SKM-1 treated with dmso at 0.1 percent for 144 hours (cell line): Measurements from ENCODE around the gene STEAP3.

Experiments used
- DNase-seq: peaks from one replicate; lab custom pipeline; 2025; ENCODE audit not compliant: unreplicated experiment; lab: John Stamatoyannopoulos, UW

The STEAP3 gene

DNA sequence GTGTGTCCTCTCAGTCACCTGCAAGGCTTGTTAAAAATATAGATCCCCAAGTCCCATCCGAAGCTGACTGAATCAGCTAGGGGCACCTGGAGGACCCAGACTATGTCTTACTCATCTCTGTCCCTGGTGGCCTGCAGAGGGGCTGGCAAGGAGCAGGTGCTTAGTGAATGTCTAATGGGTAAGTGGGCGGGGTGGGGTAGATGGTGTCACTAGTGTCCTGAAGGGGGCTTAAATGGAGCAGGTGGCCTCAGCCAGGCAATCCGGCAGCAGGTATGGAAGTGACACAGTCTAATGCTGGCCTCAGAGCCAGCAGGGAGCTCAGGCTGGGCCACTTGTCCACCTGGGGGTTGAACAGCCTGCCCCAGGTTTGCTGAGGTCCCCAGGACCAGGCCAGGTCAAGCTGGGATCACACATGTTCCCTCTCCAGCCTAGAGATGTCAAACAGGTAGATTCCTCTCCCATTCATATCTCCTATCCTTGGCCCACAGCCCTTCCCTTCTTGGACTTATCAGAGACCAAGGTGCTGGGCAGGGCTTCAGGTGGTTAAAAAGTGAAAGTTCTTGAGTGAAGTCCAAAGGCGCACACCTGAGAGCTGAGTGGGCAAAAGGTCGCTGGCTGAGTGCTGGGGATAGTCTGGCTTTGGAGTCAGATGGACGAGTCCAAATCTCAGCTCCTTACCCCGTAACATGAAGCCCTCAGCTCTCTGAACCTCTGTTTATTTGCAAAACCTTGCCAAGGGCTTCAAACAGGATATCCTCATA lies 1.7 kb downstream of the STEAP3 start:
- no peak for DNase-seq

DNA sequence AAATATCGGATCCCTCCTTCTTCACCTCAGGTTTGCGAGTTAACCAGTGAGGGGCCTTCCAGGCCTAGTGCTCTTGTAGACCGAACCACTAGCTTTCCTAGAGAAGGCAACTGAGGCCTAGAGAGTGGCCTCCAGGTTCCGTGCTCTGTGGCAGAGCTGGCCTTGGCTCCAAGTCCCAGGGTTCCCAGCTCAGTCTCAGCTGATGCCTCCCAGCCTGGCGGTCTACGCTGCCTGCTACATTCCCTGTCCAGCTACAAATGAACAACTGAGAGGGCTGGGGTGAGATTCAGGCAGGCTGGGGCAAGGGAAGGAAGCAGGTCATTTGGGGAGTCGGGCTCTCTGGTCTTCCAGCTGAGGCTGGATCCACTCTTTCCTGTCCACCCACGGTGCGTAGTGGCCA lies 2.3 kb downstream of the STEAP3 start:
- no peak for DNase-seq

DNA sequence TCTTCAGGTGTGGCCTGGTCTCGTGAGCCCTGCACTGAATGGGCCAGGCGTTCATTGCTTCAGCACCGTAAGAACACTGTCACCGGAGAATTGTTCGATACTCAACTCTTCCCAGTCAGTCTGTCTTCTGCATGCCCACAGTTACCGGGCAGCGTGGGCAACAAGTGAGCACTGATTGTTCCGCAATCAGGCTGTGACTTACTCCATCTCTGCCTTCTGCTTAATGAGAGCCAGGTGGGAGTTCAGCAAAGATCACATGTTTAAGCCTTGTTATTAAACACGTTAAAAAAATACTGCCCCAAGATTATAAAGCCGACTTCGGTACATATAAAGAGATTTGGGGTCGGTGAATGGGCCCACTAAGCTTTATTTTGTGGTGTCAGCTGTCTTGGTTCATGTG lies 3.7 kb downstream of the STEAP3 start:
- no peak for DNase-seq

DNA sequence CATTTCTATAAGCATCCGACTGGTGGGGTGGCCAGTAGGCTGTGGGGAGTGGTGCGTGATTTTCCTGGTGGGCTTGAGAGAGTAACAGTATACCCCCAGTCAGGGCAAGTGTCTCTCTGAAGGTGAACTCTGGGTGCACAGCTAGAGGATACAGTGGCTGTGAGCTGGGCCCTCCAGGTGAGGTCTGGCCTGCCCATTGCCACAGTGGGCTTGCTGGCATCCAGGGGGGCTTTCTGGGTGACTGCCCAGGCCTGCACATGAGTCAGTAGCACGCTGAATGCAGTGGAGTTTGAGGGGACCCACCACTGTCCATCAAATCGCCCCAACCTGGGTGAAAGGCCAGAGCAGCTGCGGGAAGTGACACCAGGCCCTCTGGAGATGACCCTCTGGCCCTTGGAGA lies 4.5 kb downstream of the STEAP3 start:
- DNase-seq: no peak

DNA sequence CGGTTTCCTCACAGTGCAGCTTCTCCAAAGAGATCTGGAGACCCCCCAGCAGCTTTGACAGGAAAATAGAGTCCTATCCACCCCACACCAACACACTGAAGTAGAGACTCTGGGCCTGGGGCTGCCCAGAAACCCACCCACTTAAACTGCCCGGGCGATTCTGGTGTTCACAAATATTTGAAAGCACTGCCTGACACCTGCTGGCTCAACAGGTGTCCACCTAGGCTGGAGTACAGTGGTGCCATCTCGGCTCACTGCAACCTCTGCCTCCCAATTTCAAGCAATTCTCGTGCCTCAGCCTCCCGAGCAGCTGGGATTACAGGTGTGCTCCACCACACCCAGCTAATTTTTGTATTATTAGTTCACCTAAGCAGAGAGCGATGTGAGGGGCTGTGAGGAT lies 5.3 kb downstream of the STEAP3 start:
- no peak for DNase-seq

DNA sequence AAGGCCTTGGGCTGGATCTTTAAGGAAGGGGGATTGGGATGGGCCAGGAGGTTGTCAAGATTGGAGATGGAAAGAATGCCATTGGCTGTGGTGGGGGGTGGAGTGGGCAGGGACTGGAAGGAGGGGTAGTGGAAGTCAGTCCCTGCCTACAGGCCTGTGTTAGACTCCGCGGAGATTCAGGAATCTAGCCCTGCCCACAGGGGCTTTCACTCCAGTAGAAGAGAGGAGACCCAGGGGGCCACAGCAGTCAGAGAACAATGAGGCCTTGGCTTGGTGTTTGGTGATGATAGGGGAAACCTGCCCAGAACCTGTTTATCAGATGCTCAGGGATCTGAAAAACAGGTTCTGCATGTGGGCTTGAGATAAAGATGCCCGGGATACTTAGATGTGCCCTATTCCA lies 6.1 kb downstream of the STEAP3 start:
- DNase-seq: no peak

DNA sequence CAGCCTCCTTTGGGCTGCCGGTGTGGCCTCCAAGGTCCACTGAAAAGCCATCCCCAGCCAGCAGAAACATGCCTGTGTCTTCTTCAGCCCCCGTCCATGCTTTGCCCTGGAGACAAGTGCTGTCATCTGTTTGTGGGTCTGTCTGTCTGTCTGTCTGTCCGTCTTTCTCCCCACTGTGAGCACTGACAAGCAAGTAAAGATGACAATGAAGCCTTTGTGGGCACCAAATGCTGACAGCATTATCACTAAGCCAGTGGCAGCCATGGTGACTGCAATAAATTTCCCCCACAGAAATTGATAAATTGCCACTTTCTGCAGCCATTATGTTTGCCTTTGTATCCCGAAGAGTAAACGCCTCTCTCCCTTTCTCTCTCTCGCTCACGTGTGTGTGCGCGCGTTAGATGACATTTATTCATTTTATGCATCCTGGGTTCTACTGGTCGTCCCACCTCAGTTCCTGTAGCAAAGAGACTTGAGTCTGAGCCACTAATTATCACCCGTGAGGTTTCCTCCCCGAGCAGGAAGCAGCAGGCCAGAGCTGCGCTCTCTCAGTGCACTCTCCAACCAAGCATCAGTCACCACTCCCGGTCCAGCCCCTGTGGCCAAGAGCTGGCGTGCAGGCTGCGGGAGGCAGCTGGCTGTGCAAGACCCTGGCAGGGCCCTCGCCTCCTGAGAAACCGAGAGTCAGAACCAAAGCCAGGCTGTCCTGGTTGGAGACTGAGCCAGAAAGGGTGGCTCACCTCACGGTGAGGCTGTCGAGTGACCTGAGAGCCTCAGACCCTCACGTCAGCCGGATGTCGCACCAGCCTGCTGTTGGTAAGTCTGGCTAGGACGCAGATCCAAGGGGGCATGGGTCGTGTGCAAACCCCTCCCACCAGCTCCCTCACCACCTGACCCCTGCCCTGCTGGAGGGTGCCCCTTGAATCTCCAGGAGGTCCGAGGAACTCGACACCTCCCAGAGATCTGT lies 6.9 kb downstream of the STEAP3 start:
- no peak for DNase-seq

DNA sequence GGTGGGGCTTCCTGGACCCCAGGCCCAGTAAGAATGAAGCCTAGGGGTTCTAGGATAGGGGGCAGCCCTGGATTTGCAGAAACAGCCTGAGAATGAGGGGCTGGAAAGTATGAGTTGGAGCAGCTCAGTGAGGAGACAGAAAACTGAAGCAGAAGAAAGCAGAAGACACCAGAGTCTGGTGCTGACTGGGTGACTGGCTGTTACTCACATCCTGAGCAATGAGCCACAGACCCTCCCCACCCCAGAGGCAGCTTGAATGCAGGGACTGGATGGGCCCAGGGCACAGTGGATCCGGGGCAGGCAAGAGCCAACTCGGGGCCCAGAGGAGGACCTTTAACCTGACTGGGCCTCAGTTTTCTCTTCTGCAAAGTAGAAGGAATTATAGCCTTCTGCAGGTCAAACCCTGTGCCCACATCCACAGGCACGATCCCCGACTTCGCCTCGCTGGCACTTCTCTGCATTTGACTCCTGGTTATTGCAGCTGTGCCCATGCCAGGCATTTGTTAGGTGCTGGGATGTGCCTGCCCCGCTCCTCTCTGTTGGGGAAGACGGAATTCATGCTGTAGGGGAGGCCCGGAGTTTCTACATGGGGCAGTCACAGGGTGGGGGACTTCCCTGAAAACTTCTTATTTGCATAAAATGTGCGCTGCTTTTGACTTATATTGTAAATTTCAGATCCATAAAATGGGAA lies 8.5 kb downstream of the STEAP3 start:
- no peak for DNase-seq

DNA sequence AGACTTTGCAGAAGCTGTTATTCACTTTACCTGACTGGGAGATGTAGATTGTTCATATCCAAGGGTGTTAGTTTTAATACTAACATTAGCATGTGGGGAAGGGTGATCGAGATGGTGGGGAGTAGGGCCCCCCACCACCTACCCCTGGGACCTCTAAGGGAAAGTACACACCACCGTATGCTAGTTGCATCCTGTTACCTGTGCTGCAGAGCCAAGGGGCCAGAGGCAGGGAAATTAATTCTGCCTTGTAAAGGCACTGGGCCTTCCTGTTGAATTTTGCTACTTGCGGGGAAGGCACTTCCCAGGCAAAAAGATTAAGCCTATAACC lies 9.0 kb downstream of the STEAP3 start:
- DNase-seq: no peak

DNA sequence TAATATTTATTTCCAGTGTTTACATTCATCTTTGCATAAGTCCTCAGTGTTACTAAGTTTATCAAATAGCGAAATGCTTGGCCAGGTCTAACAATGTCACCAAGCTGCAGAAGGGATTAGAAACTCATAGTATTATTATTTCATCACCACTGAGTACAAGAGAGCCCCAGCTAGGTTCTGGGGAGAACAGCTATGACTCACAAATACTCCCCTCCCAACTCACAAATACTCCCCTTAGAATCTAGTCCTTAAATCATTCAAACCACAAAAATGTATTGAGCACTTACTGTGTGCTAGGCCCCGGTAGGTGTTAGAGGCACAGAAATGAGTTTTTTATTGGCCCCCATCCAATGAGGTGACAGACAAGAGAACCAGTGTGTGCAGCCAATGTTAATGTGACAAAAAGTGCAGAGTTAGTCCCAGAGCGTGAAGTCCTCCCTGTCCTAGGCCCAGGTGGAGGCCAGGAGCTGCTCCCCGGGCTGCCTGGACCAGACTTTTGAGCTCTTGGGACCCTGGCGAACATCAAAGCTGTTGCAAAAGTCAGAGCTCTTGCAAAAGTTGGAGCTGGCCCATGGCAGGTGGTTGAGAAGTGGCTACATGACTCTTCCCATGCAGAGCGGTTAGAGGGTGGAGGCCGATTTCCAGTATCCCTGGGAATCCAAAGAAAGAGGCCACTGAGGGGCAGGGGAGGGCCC lies 9.8 kb downstream of the STEAP3 start:
- no peak for DNase-seq

DNA sequence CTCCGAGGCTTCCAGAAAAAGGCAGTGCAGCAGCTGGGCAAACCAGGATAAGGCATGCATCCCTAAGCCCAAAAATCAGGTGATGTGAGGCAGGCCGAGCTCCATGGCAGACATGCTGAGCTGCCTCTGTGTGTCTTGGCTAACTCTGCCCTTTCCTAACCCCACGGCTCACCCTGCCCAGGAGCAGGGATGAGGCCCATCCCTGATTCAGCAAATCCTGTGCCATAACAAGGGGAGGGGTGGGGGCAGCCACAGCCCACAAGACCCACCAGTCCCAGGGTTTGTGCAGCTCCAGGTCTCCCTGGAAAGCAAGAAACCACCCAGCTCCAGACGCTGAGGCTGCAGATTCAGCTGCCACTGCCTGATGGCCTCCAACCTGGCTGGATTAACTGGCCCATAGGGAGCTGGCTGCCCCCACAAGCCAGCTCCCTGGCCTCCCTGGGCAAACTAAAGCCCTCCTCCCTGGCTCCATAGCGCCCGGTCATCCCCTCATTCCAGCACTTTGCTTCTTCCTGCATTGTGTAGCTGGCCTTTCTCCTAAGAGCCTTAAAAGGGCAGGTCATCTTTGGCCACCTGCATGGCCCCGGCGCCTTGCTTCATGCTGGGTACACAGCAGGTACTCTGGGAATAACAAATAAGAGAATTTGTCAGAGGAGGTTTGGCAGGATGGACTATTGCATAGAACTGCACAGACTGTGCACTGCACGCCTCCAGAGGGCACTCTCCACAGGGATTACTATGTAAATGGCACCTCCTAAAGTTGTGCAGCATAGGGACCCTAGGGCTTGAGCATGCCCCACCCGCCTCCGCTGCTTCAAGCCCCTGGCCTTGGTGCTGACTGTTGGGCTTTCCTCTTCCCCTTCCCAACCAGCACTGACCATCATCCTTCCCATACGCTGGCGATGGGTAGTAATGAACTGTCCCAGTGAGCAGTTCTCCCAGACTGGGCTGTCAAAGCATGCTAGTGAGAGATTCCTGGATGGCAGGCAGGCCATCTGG lies 10.7 kb downstream of the STEAP3 start:
- DNase-seq: no peak

DNA sequence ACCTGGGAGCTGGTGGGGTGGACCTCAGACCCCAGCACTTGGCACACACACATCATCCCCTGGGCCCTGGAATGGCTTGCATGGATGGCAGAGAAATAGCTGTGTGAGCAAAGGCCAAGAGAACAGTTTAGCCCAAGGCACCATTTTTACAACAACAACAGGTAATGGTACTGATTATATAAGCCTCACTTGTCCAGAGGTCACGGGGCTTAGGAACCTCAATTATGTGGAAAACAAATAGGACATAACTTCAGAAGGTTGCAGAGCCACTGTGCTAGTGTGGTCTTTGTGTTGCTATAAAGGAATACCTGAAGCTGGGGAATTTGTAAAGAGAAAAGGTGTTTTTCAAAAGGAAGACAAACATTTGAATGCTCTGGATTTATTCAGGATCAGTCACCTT lies 13.2 kb downstream of the STEAP3 start:
- no peak for DNase-seq

DNA sequence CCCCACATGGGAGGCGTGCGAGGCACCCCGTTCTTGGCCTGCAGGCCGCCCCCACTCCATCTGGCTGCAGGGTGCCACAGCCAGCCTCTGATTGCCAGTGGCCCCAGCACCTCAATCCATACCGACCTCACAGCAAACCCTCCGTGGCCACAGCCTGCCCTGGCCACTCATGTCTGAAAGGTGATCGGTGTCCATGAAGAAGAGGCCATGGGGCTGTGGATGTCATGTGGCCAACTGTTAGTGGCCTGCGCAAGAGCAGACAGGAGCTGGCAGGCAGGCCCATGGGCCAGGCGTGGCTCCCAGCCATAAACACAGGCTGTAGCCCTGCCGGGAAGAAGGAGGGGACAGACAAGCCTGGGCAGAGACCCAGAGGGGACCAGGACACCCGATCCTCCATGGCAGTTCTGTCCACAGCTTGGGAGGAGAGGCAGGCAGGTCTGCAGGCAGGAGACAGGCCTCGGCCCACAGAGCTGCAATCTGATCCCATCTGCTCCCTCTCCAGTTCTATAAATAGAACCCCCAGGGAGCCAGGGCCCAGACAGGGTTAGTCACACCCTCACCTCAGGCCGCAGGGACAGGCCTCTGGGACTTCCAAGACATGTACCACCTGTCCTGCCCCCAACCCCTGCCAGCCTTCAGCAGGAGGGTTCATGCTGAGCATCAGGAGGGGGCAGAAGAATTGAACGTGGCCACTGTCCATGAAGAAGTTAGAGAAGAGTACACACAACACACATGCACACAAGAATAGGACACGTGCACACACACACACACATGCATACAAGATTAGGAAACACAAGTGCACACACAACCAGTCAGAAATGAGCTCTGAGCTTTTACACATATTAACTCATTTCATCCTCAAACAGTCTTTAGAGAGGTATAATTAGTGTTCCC lies 16.9 kb downstream of the STEAP3 start:
- no peak for DNase-seq

DNA sequence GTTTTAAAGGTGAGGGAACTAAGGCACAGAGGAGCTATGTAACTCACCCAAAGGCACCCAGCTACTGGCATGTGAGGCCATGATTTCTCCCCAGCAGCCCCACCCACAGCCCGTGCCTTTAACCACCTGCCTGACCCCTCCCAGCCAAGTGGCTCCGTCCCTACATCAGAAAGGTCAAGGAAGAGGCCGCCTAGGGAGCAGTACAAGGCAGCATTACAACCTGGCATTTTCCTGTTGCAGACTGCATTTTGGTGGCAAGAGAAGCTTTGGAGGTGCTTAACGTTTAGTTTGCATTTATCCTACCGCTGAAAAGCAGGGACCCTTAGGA lies 17.5 kb downstream of the STEAP3 start:
- DNase-seq: no peak

DNA sequence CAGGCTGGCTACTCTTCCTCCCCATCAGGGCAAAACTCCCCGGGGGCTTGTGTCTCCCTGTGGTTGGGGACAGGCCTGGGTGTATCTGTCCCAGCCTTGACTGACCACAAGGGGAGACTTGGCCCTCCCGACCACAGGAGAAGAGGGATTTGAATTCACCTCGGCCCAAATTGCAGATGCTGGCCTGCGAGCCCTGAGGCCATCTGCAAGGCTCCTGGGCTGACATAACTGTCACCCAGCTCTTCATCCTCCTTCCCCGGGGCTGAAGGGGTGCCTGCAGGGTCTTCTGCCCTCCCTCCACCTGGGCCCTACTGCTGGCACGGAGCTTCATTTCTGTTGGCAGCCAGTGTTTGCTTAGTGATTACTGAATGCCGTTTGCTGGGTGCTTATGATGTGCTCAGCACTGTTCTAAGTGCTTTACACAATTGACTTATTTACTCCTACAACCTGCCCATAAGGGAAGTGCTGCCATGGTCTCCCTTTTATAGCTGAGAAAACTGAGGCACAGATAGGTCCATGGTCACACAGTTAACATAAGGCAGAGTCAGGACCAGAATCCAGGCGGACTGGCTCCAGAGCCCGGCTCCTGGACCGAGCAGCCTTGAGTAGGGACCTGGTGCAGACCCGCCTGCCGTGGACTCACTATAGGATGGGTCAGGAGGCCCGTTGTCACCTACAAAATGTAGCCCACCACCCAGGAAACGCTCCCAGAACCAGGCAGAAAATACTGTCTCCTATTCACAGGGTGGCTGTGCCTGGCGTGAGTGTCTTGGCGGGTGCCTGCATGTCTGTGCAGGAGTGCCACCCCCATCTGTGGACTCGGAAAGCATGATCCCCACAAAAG lies 18.9 kb downstream of the STEAP3 start:
- DNase-seq: no peak

DNA sequence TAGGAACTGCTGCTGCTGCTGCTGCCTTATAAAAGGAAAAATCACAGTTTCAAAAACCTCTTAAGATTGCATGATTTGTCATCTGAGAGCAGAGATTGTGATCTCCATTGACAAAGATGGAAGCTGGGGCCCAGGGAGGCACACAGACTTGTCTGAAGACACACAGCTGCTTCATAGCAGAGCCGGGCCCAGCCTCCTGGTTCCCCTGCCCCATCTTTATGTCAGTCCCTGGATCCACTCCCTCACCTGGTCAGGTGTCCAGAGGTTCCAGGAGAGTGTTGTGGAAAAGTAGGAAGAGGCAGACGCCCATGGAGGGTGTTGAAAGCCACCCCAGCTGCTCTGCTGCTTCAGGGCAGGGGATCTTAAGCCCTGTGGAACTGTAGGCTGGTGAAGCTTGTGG lies 20.0 kb downstream of the STEAP3 start:
- DNase-seq: no peak

DNA sequence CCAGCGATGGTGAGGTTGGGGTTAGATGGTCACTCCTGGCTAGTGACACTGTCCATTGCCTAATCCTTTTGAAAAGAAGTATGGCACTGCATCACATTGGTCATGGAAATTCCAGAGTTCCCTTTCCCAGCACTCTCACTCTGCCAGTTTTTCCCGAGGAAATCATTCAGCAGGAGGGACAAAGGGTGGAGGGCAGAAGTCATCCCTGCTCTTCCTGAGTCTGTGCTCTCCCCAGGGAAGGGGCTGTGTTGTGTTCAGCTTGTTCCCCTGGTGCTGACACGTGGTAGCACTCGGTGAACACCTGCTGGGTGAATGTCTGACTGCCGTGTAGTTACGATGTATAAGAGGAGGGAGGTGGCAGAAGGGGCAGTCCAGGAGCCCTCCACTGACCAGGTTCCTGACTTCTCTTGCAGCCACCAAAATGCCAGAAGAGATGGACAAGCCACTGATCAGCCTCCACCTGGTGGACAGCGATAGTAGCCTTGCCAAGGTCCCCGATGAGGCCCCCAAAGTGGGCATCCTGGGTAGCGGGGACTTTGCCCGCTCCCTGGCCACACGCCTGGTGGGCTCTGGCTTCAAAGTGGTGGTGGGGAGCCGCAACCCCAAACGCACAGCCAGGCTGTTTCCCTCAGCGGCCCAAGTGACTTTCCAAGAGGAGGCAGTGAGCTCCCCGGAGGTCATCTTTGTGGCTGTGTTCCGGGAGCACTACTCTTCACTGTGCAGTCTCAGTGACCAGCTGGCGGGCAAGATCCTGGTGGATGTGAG lies 21.6 kb downstream of the STEAP3 start:
- no peak for DNase-seq

DNA sequence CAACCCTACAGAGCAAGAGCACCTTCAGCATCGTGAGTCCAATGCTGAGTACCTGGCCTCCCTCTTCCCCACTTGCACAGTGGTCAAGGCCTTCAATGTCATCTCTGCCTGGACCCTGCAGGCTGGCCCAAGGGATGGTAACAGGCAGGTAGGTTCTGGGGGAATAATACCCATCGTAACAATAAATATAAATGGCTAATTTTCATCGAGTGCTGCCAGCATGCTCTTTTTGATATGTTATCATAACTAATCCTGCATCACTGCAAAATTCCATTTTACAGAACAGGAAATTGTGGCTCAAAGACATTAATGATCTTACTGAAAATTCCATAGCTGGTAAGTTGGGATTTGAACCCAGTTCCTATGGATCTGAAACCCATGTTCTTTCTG lies 22.2 kb downstream of the STEAP3 start:
- DNase-seq: no peak
